Stimulated activated CD4-positive, alpha-beta T cell treated with anti-CD3 and anti-CD28 coated beads, Interleukin-4, amount 100 ng/mL, for 1 hour (primary cell): ENCODE data around the gene LTB4R2.

ENCODE experiments used
- DNase-seq: peaks from one replicate; pipeline ENCODE4 v3.0.0-alpha.2; 2020

Gene LTB4R2

DNA sequence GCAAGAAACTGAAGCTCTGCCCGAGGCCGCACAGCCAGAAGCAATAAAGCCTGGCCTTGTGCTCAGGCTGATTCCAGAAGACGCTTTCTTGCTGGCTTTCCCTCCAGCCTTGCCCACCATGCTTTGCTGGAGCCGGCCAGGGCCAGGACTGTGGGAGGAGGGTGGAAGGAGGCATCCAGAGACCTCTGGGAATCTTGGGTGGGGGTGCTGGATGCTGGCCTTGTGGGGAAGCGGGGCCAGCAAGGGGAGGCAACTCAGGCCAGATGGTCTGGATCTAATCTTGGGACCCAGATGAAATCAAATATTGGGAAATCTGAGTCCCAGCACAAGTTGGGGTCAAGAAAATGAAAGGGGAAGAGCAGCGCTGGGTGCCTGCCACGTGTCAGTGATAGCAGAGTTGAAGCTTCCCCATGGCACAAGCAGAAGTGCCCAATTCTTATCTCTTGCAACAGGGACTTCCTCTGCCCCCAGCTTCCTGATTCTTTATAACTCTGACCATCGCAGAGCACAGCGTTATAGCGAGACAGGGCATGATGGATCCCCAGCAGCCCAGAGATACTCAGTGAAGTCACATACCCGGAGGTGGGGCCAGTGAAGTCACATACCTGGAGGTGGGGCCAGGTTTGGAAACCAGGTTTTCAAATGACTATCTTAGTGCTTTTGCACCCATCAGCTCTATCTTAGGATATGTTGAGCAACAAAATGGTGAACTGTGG lies 32.2 kb upstream of the LTB4R2 start:
- peak; percentile 19 for DNase-seq

DNA sequence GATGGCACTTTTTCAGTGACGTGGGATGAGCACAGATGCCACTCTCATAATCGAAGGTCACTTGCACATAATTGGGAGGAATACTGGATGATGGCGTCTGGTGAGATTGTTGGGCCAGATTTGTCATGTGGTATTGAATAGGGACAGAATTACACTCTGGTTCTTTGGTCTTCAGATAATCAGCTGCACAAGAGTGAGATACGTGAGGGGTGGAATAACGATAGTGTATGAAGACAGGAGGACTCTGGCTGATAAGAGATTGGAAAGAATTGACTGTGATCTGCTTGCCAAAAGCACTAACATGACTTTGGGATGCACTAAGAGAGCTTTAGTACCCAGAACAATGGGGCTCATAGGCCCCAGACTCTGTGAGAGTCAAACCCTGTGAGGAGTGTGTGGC lies 31.5 kb upstream of the LTB4R2 start:
- no peak for DNase-seq

DNA sequence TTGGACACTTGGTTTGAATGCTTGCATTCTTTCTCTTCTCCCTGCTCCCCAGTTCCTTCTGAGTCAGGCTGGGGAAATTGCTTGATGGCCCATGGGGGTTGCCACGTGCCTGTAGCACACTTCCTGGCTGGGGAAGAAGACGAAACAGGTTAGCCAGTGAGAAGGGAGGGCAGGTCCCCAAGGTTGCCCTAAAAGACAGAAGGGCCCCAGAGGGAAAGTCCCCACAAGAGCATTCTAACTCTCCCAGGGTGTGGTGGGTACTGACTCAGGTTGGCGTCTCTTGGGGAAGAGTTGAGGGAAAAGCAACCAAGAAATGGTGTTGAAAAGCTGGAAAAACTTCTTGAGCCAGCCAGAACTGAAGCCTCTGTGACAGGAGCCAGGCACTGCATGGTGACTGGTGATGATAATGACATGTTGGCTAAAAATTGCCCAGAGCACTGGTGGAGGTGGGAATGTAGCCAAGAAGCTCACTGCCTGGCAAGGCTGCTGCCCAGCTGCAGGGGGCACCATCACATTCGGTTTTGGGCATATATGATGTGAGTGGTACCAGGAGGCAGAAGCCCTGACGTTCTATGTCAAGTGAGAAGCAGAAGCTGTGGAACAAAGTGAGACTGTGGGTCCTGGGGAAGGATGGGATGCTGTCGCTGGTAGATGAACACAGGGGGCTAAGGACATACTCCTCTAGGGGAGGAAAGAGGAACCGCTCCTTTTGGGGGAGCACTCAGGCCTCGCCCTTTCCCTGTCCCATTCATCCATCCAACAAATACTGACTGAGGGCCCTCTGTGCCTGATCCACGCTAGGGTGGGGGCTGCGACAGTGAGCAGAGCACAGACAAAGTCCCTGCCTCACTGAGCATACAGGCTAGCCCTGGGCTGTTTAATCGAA lies 30.4 kb upstream of the LTB4R2 start:
- peak; percentile 53 for DNase-seq

DNA sequence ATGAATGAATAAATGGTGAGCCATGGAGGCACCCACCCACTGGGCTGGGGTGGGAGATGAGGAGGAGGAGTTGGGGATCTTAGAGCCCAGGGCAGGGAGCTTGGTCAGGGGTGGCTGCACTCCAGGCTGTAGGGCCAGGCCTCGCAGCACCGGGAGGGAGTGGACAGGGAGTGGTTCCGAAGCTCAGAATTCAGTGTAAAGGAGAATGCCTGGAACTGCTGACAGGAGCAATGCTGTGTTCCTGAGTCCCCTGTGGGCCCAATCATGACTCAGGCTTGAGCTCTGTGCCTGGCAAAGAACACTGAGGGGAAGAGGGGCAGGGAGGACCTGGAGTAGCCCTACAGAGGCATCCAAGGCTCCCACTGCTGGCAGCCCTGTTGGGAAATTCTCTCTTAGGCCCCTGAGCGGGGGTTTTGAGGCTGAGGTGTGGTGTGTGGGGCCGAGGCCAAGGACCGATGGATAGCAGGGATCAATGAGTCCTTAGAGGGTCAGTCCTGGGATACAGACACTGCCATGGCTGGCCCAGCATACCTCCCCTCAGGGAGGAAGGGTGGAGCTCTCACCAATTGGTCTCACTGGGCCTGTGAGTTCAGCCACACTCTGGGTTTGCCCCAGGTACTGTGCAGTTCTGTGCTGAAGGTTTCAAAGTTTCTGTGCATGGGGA lies 29.0 kb upstream of the LTB4R2 start:
- no peak for DNase-seq

DNA sequence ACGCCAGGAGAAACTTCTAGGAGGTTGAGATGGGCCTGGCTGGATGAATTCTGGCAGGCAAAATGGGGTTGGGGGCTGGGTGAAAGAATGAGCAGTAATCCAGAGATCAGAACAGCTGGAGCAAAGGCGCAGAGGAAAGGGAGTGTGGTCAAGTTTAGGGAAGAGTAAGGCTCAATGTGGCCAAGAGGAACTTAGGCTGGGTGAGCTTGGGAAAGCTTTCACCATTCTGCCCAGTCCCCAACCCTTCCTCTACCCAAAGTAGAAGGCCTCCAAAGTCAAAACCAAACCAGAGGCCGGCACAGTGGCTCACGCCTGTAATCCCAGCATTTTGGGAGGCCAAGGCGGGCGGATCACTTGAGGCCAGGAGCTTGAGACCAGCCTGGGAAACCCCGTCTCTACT lies 28.3 kb upstream of the LTB4R2 start:
- DNase-seq, result no peak

DNA sequence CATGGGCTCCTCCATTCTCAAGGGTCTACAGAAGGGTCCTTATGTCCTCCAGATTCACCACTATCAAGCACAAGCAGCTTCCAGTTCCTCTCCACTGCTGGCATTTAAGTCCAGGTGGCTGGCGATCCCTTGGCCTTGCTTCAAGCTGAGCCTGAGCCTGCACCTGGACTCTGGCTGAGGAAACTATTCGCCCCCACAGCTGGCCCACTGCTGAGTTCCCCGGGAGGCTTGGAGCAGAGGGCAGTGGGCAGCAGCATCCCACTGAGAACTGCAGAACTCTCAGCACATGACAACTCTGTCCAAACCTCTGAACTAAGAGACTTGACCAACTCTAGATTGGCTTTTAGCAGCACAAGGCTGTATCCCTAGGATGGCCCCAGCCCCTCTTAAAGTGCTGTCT lies 27.2 kb upstream of the LTB4R2 start:
- no peak for DNase-seq

DNA sequence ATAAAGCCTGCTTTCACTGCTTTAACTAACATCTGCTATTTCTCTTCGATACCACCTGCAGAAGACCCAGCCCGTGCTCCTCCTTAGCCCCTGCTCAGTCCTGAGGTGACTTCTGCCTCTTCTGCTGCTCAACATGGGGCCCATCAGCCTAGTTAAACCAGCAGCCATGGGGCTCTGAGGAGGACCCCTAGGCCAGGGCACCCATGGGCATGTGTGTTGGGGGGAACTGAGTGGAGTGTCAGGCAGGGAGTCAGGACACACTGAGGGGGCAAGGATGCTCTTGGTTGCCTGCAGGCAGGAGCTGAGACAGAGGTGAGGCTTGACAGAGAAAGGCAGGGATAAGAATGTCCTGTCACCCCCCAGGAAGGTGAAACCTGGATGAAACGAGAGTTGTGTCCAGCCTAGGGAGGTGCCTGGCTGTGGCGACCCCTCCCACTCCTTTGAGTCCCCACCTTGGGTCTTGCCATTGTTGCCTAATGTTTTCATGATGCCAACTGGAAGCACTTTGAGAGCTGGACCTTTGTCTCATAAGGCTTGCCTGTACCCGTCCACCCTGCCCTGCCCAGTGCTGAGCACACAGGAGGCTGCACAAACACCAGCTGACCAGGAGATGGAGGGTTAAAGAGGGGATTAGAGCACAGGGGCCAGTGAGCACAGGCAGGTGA lies 26.0 kb upstream of the LTB4R2 start:
- no peak for DNase-seq

DNA sequence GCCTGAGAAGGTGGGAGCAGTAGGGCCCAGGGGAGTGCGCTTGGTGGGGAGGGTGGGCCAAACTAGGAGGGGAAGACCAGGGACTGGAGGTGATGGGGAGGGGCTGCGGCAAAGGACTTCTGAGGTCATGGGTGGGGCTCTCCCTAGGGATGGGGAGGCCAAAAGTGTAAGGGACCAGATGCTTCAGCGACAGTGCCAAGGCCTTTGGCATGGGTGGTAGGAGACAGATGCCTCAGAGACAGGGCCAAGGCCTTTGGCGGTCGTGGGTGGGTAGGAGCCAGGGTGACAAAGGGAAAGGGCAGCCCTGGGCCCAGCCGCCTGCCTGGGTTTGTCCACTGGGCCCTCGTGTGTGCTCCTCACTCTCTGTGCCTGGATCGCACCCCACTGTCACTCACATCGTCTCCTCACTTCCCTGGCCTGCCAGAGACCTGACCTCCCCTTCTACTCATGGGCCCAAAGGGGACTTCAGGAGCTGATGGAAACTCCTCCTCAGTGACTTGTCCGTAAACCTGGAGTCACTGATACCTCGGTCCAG lies 25.4 kb upstream of the LTB4R2 start:
- DNase-seq, result no peak

DNA sequence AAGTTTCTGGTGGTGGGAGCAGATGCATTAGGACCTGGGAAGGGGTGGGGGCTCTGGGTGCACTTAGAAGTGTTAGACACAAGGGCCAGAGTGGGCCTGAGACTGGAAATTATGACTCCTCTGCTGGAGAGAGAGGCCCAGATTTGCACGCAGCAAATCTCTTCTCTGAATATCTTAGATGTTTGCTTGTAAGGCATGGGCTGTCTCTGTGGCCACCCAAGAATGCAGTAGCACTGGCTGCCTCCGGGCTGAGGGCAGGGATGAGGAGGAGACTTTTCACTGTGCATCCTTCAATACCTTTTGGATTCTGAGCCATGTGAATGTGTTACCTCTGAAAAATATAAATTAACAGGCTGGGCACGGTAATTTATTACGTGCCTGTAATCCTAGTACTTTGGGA lies 24.6 kb upstream of the LTB4R2 start:
- DNase-seq, result no peak

DNA sequence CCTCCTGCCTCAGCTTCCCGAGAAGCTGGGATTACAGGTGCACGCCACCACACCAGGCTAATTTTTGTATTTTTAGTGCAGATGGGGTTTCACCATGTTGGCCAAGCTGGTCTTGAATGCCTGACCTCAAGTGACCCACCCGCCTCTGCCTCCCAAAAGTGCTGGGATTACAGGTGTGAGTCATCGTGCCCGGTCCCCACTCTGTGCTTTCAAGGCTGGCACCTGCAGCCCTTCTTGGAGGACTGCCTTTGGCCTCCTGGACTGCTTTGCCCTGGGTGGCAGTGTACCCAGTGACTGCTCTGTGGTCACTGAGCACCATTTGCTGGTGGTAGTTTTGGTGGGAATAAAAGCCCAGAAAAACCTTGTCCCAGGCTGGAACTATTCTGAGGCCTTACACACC lies 22.9 kb upstream of the LTB4R2 start:
- no peak for DNase-seq

DNA sequence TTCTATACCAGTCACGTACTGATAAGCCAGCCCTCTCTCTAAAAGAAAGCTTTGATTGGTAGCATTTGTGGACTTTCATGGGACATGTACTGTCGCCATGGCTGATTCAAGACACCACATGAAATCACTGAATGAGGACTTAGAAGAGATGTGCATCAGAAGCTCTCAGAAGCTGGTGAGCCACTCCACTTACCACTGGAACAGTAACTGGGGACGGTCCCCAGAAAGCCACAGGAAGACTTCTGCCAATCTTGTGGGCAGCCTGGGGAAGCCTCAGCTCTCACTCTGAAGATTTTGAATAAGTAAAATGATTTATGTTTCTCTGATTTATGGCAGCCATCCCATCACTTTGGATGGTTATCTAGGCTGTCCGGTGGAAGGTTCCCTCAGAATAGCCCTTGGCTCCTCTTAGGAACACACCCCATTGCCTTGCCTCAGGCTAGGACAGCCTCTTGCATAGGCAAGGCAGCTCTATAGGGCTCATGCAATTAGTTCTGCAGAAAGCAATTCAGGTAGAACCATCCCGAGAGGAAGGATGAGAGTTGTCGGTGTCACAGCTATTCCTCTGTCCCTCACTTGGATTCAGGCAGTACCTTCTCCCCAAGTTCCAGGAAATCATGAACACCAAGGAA lies 20.2 kb upstream of the LTB4R2 start:
- DNase-seq, result peak; percentile 47

DNA sequence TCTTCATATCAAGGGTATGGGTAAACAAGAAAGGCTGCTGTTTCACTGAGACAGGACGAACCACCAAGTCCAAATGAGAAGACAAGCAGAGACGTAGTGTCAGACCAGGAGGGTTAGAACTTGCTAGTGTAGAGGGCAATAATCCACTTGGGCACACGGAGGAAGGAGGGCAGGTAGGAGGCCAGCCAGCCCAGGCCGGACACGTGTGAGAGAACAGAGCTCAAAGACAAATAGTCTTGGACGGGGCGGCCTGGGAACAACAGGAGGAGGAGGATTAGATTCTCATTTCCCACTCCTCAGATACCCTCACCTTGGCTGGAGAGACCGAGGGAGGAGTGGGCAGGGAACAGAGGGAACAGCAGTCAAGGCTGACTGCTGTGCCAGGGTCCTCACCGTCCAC lies 19.2 kb upstream of the LTB4R2 start:
- DNase-seq, result no peak

DNA sequence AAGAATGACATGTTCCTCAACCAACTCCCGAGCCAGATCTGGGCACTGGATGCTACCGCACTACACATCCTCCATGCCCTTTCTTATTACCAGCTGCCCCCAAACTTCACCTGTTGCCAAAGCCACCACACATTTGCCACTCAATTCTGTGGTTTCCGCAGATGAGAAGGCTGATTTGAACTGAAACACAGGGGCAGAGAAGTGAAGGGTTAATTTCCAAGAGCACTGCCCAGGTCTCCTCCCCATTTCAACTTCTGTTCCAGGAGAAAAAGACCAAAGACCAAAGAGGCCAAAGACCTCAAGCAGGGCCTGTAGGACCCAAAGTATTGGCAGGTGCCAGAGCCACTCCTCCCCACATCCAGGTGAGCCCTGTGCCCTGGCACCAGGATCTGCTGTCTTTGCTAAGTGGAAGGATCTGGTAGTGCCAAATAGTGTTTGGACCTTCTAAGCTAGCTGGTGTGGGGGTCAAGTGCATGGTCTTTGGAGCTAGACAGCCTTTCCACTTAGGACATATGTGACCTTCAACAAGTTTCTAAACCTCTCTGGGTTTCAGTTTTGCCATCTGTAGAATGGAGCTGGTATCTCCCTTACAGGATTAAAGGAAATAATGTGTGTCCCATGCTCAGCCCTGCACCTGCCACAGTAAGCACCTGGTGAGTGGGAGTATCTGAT lies 18.4 kb upstream of the LTB4R2 start:
- no peak for DNase-seq

DNA sequence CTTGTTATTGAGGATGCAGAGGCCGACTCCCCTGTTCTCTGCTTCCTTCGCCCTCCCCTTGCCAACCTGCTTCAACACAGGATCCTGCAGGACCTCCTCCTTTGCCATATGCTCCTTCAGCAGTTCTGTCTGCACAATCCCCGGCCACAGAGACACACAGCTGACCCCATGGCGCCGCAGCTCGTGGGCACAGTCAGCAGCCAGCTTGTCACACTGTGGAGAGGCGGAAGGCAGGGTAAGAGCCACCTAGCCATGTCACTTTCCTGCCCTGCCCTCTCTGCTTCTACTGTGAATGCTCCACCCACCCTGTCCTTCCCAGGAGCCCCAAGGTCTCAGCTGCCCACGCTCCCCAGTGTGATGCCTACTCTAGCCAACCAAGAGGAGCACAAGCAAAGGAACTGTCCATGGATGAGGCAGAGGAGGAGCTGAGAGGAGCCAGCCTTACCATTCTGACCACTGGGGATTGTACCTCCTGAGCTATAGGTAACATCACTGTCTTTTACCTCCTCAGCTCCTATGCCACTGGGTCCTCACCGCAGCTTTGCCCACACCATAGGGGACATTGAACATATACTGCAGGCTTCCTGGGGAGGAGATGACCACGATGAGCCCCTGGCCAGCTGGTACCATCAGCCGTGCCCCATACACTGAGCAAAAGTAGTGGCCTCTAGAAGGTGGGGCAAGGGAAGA lies 17.7 kb upstream of the LTB4R2 start:
- no peak for DNase-seq

DNA sequence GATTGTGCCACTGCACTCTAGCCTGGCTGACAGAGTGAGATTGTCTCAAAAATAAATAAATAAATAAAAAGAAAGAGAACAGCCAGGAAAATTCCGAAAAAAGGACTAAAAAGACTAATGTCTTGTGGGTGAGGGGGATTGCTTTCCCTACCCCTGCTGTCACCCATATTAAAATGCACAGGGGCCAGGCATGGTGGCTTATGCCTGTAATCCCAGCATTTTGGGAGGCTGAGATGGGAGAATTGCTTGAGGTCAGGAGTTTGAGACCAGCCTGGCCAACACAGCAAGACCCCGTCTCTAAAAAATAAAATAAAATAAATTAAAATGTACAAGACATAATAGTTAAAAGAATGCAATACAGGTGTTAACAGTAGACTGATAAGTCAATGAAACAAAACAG lies 16.4 kb upstream of the LTB4R2 start:
- DNase-seq, result no peak

DNA sequence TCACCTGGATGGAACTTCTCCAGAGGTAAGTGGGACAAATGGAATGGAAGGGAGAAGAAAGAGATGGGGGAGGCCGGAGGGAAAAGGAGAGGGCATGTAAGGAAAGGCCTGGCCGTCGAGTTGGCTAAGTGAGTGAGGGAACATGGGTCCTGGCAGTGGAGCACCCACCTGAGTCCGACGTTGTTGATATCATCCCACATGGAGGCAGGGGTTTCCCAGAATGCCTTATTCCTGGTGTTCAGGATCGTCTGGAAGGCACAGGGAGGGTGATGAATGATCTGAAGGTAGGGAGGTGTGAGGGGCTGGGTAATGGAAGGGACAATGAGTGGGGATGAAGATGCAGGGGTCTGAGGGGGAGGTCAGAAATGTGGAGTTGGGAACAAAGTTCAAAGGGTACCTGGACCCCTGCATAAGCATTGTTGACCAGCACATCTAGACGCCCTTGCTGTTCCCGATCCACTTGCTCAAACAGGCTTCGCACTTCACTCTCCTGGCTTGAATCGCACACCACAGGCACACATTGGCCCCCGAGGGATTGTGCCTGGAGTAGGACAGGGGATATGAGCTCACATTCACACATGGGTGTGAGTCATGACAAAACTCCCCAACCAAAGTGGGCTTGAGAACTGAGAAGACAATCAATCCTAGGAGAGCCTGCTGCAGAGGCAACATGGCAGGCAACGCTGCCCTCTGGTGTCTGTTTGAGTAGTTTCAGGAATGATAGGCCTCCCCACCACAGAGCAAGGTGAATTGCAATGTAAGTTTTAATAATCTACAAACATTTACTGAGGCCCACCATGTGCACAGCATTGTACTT lies 13.4 kb upstream of the LTB4R2 start:
- DNase-seq, result peak; percentile 72

DNA sequence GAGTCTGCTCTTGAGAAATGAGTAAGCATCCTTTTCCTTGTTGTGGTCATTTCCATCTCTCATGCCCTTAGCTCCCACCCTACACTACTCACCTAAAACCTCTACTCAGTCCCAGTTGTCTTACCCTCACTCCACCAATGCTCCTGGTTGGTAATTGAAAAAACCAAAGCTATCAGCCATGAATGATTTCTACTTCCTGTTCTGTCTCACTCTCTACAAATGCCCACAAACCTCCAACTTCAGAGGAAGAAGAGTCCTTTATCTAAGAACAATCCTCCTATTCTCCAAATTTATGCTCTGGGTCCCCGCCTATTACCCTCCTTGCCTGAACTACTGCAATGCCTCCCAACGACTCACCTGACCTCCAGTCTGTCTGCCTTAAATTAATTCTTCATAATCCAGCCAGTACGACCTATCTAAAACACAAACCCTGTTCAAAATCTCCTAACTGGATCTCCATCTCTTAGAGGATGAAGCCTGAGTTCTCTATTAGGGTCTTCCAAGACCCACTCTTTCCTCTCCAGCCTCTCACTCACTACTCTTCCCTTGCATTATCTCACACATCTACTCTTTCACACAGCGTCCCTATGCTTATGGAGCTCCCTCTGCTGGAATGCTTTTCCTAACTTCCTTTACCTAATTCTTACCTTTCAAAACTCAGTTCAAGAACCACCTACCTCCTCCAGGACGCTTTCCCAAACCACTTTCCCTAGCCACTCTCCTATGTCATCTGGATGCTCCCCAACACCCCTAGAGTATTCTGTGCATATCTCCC lies 12.6 kb upstream of the LTB4R2 start:
- DNase-seq, result no peak

DNA sequence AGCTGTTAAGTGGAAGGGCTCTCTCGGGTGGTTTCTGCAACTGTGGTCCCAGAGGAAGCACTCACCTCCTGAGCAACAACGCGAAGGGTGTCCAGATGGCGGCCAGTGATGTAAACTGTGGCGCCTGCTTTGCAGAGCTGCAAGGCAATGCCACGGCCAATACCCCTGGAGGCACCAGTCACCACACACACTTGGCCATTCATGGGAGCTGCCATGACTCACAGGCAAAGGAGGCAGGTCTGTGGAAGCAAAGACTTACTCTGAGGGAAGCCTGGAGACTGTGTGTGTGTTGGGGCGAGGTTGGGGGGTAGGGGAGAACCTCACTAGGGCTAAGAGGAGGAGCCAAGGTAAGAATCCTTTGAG lies 11.1 kb upstream of the LTB4R2 start:
- DNase-seq, result no peak
